Fibroblast of the aortic adventitia (primary cell): ENCODE data around the gene SHC2. TPM values are rescaled to one million over a fixed set of nuclear protein-coding genes. Genes with fewer than 3 reads are reported as not detected.

ENCODE experiments used
- DNase-seq: peaks from one replicate; pipeline ENCODE4 v3.0.0-alpha.2; 2010; ENCODE audit warnings: low read depth
- H3K4me3 ChIP-seq: 2 replicates; pipeline ENCODE4 v1.5.1; 2011; ENCODE audit warnings: low read depth, mild to moderate bottlenecking, control low read depth, low read length, moderate library complexity
- total RNA-seq: library from RNA; depleted of rRNA; stranded (reverse); fragments of >200 nt; gene quantifications from 2 replicates; pipeline ENCODE4 v1.2.3, GENCODE V29; 2012; ENCODE audit warnings: low replicate concordance
- TF ChIP-seq, protein P1 (sequence below): IDR thresholded peaks from 2 replicates; pipeline ENCODE4 v1.5.1; 2011; ENCODE audit warnings: mild to moderate bottlenecking, low read length, control low read depth, inconsistent platforms; ENCODE audit not compliant: insufficient read depth

The SHC2 gene
- total RNA-seq, 1 donor: 0.81 TPM

DNA sequence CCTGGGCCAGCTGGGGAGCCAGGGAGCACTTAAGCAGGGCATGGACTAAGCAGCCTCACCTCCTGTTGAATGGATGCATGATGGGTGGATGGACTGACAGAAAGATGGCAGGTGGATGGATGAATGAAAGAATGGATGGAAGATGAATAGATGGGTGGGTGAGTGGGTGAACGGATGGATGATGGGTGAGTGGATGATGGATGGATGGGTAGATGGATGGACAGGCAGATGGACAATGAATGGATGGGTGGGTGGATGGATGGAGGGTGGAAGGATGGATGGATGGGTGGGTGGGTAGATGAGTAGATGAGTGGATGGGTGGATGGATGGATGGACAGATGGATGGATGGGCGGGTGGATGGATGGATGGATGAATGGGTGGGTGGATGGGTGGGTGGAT, 18.7 kb downstream of the SHC2 start:
- TF ChIP-seq, protein P1, sequence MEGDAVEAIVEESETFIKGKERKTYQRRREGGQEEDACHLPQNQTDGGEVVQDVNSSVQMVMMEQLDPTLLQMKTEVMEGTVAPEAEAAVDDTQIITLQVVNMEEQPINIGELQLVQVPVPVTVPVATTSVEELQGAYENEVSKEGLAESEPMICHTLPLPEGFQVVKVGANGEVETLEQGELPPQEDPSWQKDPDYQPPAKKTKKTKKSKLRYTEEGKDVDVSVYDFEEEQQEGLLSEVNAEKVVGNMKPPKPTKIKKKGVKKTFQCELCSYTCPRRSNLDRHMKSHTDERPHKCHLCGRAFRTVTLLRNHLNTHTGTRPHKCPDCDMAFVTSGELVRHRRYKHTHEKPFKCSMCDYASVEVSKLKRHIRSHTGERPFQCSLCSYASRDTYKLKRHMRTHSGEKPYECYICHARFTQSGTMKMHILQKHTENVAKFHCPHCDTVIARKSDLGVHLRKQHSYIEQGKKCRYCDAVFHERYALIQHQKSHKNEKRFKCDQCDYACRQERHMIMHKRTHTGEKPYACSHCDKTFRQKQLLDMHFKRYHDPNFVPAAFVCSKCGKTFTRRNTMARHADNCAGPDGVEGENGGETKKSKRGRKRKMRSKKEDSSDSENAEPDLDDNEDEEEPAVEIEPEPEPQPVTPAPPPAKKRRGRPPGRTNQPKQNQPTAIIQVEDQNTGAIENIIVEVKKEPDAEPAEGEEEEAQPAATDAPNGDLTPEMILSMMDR: no peak
- DNase-seq: no peak
- H3K4me3 ChIP-seq: no peak overlapping the region

DNA sequence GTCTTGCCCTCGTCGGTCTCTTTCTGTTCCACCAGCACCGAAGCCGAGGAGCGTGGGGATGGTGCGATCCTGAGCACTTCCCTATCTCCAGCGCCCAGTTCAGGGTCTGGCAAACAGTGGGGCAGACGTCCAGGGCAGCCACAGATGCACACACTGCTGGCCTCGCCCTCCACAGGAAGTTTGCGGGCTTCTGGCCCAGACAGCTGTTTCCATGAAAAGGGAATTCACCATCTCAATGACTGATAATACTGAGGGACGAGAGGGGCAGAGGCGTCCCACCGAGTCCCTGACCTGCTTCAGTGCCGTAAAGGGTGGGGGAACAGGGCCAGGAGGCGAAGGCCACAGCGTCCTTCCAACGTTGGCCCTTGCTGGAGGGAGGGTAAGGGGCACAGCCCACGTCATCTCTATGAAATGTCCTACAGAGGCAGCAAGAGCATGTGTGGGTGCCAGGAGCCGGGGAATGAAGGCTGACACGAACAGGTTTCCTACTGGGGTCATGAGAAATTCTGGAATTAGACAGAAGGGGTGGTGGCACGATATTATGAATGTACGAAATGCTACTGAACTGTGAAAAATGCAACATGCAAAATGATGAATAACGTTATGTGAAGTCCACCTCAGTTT, 19.5 kb downstream of the SHC2 start:
- no peak for DNase-seq
- TF ChIP-seq, protein P1: no peak
- no peak overlapping the region for H3K4me3 ChIP-seq

DNA sequence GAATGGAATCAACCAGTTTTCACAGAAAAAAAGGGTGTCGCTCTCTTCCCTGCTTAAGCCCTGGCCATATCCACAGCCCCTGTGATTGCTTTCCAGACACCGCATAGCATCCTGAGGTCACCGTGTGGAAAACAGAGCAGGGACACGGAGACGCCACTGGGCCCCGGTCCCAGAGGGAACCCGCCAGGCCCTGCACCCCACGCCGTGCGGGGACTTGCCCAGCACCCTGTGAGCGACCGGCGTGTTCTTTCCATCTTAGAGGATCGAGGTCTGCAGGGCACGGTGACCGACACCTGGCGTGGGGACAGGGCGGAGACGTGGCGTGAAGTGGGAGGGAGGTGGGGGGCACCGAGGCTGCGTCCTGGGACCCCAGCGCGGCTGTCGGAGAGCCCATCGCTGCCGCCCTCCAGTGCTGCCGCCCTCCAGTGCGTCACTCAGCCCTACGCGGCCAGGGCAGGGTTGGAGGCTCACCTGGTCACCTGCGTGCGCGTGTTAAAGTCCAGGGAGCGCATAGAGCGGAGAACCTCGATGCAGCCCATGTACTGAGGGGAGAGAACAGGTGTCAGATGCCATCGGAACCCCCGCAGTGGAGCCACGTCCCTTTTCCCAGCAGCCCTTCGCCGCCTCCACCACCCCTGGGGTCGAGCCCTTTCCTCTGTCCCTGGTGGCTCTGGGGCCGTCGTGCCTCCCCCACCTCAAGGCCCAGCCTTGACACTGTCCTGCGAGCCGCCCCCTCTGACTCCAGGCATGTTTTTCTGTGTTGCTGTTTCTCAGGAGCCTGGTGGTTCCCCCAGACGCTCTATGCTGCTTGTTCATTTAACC, 20.2 kb downstream of the SHC2 start:
- DNase-seq: no peak

GRCh38 chr19:439167-439900, 21.5 kb downstream of the SHC2 start:
- no peak overlapping the region for H3K4me3 ChIP-seq
- TF ChIP-seq, protein P1: no peak
- no peak for DNase-seq

More for the DNA sequence above, 20.2 kb downstream of the SHC2 start:
- TF ChIP-seq, protein P1: no peak
- no peak overlapping the region for H3K4me3 ChIP-seq

- TF ChIP-seq, protein P1: no peak
- H3K4me3 ChIP-seq: no peak overlapping the region
- no peak for DNase-seq
Observed at GRCh38 chr19:438416-438958, 22.3 kb downstream of the SHC2 start.

- DNase-seq: no peak
- no peak overlapping the region for H3K4me3 ChIP-seq
- TF ChIP-seq, protein P1: no peak
Observed at GRCh38 chr19:437041-437440, 23.8 kb downstream of the SHC2 start.
